Erythroblast (primary cell): ENCODE measurements around the gene PTPRU.

Experiments
- GATA1 ChIP-seq: IDR thresholded peaks from 2 replicates; pipeline ENCODE4 v1.6.1; 2011; ENCODE audit warnings: low read depth, mild to moderate bottlenecking, control low read depth, low read length, moderate library complexity
- POLR2A ChIP-seq: IDR thresholded peaks from 2 replicates; pipeline ENCODE4 v1.6.1; 2011; ENCODE audit warnings: mild to moderate bottlenecking, low read length

GRCh38 chr1:29362116-29362515 is 125.8 kb downstream of the PTPRU start:
- TF ChIP-seq POLR2A (no peak), GATA1 (no peak)
